Measurements from ENCODE around the gene KMT5B. TPM values are rescaled to one million over a fixed set of nuclear protein-coding genes. Genes with fewer than 3 reads are reported as not detected.

Gene KMT5B
- total and polyA plus RNA-seq, 10 donors: 12.3 to 52.8 (median 40.6) TPM

DNA sequence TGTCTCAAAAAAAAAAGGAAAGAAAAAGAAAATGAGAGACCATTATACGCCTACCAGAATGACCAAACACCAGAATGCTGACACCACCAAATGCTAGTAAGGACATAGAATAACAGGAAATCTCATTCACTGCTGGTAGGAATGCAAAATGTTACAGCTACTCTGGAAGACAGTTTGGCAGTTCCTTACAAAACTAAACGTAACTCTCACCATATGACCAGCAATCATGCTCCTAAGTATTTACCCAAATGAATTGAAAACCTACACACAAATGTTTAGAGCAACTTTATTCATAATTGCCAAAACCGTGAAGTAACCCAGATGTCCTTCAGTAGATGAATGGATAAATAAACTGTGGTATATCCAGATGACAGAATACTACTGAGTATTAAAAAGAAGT lies 99.1 kb downstream of the KMT5B start:
- Histone ChIP-seq H3K27me3 (replicated peaks in 1 of 7) (no peaks in the 10 kb centered on the region), H3K36me3 (peaks cover 0 to 3% (median 0%) of the 10 kb centered on the region in 6 donors), H3K4me1 (peaks cover 7 to 70% (median 23%) of the 10 kb centered on the region in 6 donors), H3K27ac (peak overlapping the region in 6 of 8 donors; percentile 32 to 78 (median 70)), H3K4me3 (no peak overlapping the region), H3K9me3 (no peaks in the 10 kb centered on the region)
- intact Hi-C loops (cut with DNase I; ENCODE audit: low total_unique reads): no loop called here
- 48 to 67% (median 53%) methylated on average over 3 of the region's 3 CpGs for WGBS, 5 donors
- TF ChIP-seq, protein P1, sequence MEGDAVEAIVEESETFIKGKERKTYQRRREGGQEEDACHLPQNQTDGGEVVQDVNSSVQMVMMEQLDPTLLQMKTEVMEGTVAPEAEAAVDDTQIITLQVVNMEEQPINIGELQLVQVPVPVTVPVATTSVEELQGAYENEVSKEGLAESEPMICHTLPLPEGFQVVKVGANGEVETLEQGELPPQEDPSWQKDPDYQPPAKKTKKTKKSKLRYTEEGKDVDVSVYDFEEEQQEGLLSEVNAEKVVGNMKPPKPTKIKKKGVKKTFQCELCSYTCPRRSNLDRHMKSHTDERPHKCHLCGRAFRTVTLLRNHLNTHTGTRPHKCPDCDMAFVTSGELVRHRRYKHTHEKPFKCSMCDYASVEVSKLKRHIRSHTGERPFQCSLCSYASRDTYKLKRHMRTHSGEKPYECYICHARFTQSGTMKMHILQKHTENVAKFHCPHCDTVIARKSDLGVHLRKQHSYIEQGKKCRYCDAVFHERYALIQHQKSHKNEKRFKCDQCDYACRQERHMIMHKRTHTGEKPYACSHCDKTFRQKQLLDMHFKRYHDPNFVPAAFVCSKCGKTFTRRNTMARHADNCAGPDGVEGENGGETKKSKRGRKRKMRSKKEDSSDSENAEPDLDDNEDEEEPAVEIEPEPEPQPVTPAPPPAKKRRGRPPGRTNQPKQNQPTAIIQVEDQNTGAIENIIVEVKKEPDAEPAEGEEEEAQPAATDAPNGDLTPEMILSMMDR (IDR thresholded peaks at IDR 0.05 in 8 of 11, conservative IDR thresholded peaks at IDR 0.05 in 3 of 11): no peak
- TF ChIP-seq POLR2A (IDR thresholded peaks at IDR 0.05) (no peak), POLR2AphosphoS5 (IDR thresholded peaks at IDR 0.05) (no peak)
- no peak for DNase-seq

DNA sequence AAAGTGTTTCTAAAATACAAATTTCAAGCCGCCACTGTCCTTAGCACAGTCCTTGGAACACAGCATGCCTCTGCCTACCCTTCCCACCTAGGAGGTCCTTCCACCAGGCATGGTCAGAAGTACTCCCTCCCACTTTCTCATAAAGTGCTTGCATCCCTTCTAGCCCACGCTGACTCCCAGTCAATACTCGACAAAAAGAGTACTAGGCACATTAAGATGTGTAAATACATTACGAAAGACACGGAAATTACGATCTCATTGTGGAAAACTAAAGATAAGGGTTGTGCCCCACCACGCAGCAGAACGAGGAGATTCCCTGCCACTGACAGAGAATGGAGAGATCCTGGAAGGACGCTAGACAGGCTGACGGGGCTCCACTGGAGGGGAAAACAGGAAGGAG lies 105.4 kb downstream of the KMT5B start:
- no peak for DNase-seq
- Histone ChIP-seq H3K4me3 (no peak overlapping the region), H3K36me3 (peaks cover 0 to 12% (median 0%) of the 10 kb centered on the region in 6 donors), H3K4me1 (peaks cover 0 to 38% (median 4%) of the 10 kb centered on the region in 6 donors), H3K27ac (peak overlapping the region in 3 of 8 donors; percentile 8 to 73 (median 55)), H3K27me3 (replicated peaks in 1 of 7) (no peaks in the 10 kb centered on the region), H3K9me3 (no peaks in the 10 kb centered on the region)
- TF ChIP-seq POLR2A (IDR thresholded peaks at IDR 0.05): no peak
- intact Hi-C loops (cut with DNase I; ENCODE audit: low total_unique reads): no loop called here
- 70 to 88% (median 81%) methylated on average over 10 of the region's 10 CpGs for WGBS, 5 donors

DNA sequence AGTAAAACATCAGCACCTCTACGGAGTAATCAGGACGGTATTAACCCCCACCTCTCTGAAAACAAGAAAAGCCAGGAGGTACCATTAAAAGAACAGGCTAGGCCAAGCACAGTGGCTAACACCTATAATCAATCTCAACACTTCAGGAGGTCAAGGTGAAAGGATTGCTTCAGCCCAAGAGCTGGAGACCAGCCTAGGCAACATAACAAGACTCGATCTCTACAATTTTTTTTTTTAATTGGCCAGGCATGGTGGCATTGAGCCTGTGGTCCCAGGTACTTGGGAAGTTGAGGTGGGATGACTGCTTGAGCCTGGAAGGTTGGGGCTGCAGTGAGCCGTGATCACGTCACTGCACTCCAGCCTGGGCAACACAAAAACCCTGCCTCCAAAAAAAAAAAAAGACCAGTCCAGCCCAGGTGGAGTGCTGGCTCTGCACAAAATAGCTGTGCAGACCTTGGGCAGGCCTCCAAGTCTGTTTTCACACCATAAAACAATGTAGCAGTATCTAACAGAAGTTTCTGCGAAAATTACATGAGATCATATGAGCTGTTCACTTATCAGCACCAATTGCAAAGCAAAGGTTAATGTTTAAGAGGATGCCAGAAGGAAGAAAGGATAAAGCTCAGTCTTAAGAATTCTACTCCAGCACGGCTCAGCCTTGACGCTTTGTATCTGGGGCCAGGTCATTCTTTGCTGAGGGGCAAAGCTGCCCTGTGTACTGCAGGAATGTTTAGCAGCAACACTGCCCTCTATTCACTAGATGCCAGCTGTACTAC lies 106.7 kb downstream of the KMT5B start:
- H3K9me3 ChIP-seq: no peaks in the 10 kb centered on the region
- H3K36me3 ChIP-seq: peaks cover 0 to 12% (median 0%) of the 10 kb centered on the region in 6 donors
- intact Hi-C loops (cut with DNase I; ENCODE audit: low total_unique reads): no loop called here
- no peaks in the 10 kb centered on the region for H3K27me3 ChIP-seq (replicated peaks in 1 of 7)
- WGBS, 5 donors: 67 to 84% (median 79%) methylated on average over 8 of the region's 8 CpGs
- no peak for DNase-seq
- H3K4me3 ChIP-seq: no peak overlapping the region
- H3K4me1 ChIP-seq: peaks cover 0 to 40% (median 8%) of the 10 kb centered on the region in 6 donors
- peak overlapping the region in 6 of 8 donors; percentile 4 to 73 (median 52) for H3K27ac ChIP-seq
- TF ChIP-seq, protein P1 (IDR thresholded peaks at IDR 0.05 in 8 of 11, conservative IDR thresholded peaks at IDR 0.05 in 3 of 11): no peak
- peak in 2 of 3 donors; percentile 15 to 41 for TF ChIP-seq POLR2AphosphoS5 (IDR thresholded peaks at IDR 0.05)
- TF ChIP-seq POLR2A (IDR thresholded peaks at IDR 0.05): no peak

Other genes with a start within 250 kb of the KMT5B start
- 100 to 1,000 TPM; 110 to 151 (median 128) TPM for gene UNC93B1, start 209.2 kb downstream of the KMT5B start, total RNA-seq
- gene UNC93B1, start 209.2 kb downstream of the KMT5B start, polyA plus RNA-seq: 100 to 1,000 TPM; 112 to 192 (median 162) TPM
- 10 to 100 TPM; 24.8 to 46.8 (median 37.8) TPM for gene ALDH3B1, start 203.0 kb downstream of the KMT5B start, total RNA-seq
- gene ALDH3B1, start 203.0 kb downstream of the KMT5B start, polyA plus RNA-seq: 10 to 100 TPM in 1 of 3 donors, 1 to 10 TPM in 2; 7.8 to 16.4 (median 7.9) TPM
- 100 to 1,000 TPM in 2 of 7 donors, 10 to 100 TPM in 5; 75.4 to 125 (median 91.5) TPM for gene NDUFS8, start 182.6 kb downstream of the KMT5B start, total RNA-seq
- 100 to 1,000 TPM in 2 of 3 donors, 10 to 100 TPM in 1; 94.8 to 132 (median 105) TPM for gene NDUFS8, start 182.6 kb downstream of the KMT5B start, polyA plus RNA-seq
- gene TCIRG1, start 174.3 kb downstream of the KMT5B start, total RNA-seq: 100 to 1,000 TPM; 286 to 540 (median 360) TPM
- gene TCIRG1, start 174.3 kb downstream of the KMT5B start, polyA plus RNA-seq: 100 to 1,000 TPM; 199 to 707 (median 698) TPM
- gene CHKA, start 91.9 kb downstream of the KMT5B start, total RNA-seq: 10 to 100 TPM; 24.8 to 76.1 (median 43.2) TPM
- gene CHKA, start 91.9 kb downstream of the KMT5B start, polyA plus RNA-seq: 10 to 100 TPM; 19.7 to 26.1 (median 24.7) TPM
- gene C11orf24, start 58.7 kb upstream of the KMT5B start, total RNA-seq: 10 to 100 TPM; 17.4 to 36.0 (median 25.9) TPM
- gene C11orf24, start 58.7 kb upstream of the KMT5B start, polyA plus RNA-seq: 10 to 100 TPM; 15.9 to 22.1 (median 17.9) TPM
- gene LRP5, start 99.3 kb upstream of the KMT5B start, total RNA-seq: 10 to 100 TPM; 11.6 to 21.8 (median 17.8) TPM
- gene LRP5, start 99.3 kb upstream of the KMT5B start, polyA plus RNA-seq: 1 to 10 TPM; 3.9 to 7.2 (median 5.6) TPM
- gene PPP6R3, start 247.5 kb upstream of the KMT5B start, total RNA-seq: 100 to 1,000 TPM; 112 to 178 (median 149) TPM
- gene PPP6R3, start 247.5 kb upstream of the KMT5B start, polyA plus RNA-seq: 10 to 100 TPM; 23.9 to 33.7 (median 28.1) TPM